Measurements from ENCODE around the gene RNF214.

DNA sequence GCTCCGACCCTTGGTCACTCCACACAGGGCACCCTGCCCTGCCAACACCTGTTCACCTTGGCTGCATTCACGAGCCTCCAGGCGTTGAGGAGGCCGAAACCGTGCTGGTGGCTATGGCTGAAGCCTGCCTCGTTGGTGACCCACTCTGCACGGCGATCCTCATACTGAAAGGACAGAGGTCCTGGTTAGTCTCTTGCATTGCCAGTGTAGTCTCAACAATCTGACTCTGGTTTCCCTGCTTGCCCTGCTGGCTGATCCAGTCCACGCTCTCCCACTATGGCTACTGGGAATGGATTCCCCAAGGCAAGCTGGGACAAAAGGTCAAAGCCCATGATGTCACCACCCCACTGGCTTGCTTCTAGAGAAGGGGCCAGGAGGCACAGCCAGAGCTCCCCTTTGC, 13.5 kb upstream of the RNF214 start:
- TF ChIP-seq, protein P1, sequence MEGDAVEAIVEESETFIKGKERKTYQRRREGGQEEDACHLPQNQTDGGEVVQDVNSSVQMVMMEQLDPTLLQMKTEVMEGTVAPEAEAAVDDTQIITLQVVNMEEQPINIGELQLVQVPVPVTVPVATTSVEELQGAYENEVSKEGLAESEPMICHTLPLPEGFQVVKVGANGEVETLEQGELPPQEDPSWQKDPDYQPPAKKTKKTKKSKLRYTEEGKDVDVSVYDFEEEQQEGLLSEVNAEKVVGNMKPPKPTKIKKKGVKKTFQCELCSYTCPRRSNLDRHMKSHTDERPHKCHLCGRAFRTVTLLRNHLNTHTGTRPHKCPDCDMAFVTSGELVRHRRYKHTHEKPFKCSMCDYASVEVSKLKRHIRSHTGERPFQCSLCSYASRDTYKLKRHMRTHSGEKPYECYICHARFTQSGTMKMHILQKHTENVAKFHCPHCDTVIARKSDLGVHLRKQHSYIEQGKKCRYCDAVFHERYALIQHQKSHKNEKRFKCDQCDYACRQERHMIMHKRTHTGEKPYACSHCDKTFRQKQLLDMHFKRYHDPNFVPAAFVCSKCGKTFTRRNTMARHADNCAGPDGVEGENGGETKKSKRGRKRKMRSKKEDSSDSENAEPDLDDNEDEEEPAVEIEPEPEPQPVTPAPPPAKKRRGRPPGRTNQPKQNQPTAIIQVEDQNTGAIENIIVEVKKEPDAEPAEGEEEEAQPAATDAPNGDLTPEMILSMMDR (IDR thresholded peaks at IDR 0.05) = no peak
- TF ChIP-seq POLR2A (IDR thresholded peaks at IDR 0.05) = no peak
